Endothelial cell of umbilical vein (primary cell): Measurements from ENCODE around the gene SDC3.

Experiments
- EZH2 ChIP-seq: IDR thresholded peaks from 2 replicates; pipeline ENCODE4 v1.6.1; 2012; ENCODE audit warnings: borderline replicate concordance, low read depth, mild to moderate bottlenecking, moderate library complexity, low read length, inconsistent platforms; ENCODE audit not compliant: severe bottlenecking
- TF ChIP-seq, protein P1 (sequence below): IDR thresholded peaks from 2 replicates; pipeline ENCODE4 v1.6.1; 2011; ENCODE audit not compliant: insufficient read depth, insufficient read length

DNA sequence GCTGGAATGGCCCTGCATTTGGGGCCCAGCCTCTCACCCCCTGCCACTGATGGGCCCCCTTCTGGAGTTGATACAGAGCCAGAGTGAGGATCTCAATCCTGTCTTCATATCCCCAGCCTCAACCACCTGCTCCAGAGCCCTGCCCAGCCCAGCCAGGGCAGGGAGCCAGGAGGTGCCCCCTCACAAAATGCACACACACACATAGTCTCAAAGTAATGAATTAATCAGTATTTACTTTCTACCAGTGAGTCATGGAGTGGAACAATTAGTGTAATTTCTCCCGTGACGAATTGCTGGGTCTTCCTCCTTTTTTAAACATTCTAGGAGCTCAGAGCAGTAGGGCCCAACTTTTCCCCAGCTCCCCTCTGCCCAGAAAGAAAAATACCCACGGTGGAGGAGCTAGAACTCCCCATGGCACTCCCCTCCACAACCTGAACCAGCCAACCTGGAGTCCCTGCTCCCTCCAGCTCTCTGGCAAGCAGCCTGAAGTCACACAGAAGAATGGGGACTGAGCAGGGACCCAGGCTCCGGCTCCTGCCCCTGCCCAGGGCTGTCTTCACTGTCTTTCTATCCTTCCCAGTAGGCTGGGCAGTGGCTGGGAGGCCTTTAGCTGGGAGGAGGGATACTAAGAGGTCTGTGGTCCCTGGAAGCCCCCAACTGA is 29.3 kb downstream of the SDC3 start:
- TF ChIP-seq, protein P1, sequence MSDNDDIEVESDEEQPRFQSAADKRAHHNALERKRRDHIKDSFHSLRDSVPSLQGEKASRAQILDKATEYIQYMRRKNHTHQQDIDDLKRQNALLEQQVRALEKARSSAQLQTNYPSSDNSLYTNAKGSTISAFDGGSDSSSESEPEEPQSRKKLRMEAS = no peak
- no peak for TF ChIP-seq EZH2
